GM11168 (cell line): ENCODE results near the gene INSC.
"Not testable (repeated sequence)": the region's sequence is repeated elsewhere in the genome, so short reads cannot be mapped to it uniquely, and the experiment has no call there.

ENCODE experiments used
- in situ Hi-C: fragments of 300-500 bp; cut with MboI; formaldehyde crosslinking; loops from one replicate; pipeline ENCODE4 v1.12.0; 2022; ENCODE audit warnings: low sequenced_read_pairs; ENCODE audit not compliant: unreplicated experiment

INSC gene

GRCh38 chr11:15114501-15115475 is at the start of gene INSC:
Gene INSC, plus strand, starts transcription at chr11:15114923. Its CDS starts 34,252 bp downstream, at chr11:15149175.
- in situ Hi-C loops: no loop called here

GRCh38 chr11:15069751-15070150 is 45.0 kb upstream of the INSC start:
- in situ Hi-C loops: not testable (repeated sequence)

GRCh38 chr11:15071556-15072255 is 43.0 kb upstream of the INSC start:
- in situ Hi-C loops: no loop called here

GRCh38 chr11:15072551-15073143 is 42.1 kb upstream of the INSC start:
- in situ Hi-C loops: no loop called here

GRCh38 chr11:15073361-15074205 is 41.1 kb upstream of the INSC start, which contains the start of gene CALCB:
Gene CALCB, plus strand, starts transcription at chr11:15073593. Its CDS starts 1,126 bp downstream, at chr11:15074719.
- in situ Hi-C loops: no loop called here

- in situ Hi-C loops: no loop called here
Observed at GRCh38 chr11:15074206-15075161, 40.2 kb upstream of the INSC start.

- in situ Hi-C loops: no loop called here
Observed at GRCh38 chr11:15075162-15075526, 39.6 kb upstream of the INSC start.

- in situ Hi-C loops: no loop called here
Observed at GRCh38 chr11:15091175-15091574, 23.5 kb upstream of the INSC start.

- in situ Hi-C loops: no loop called here
Observed at GRCh38 chr11:15091625-15092024, 23.1 kb upstream of the INSC start.

- in situ Hi-C loops: no loop called here
Observed at GRCh38 chr11:15093432-15093831, 21.3 kb upstream of the INSC start.

GRCh38 chr11:15095736-15096228 is 18.9 kb upstream of the INSC start:
- in situ Hi-C loops: loop anchor here (5.0 kb wide), 1 partner anchor 52 kb away; no protein-coding TSS in a partner anchor

- in situ Hi-C loops: loop anchor here (5.0 kb wide), 1 partner anchor 50 kb away; no protein-coding TSS in a partner anchor
Observed at GRCh38 chr11:15097411-15097810, 17.3 kb upstream of the INSC start.

GRCh38 chr11:15099267-15099666 is 15.5 kb upstream of the INSC start:
- in situ Hi-C loops: loop anchor here (5.0 kb wide), 1 partner anchor 48 kb away; no protein-coding TSS in a partner anchor

- in situ Hi-C loops: no loop called here
Observed at GRCh38 chr11:15101072-15101709, 13.5 kb upstream of the INSC start.

GRCh38 chr11:15104166-15104565 is 10.6 kb upstream of the INSC start:
- in situ Hi-C loops: no loop called here

- in situ Hi-C loops: no loop called here
Observed at GRCh38 chr11:15106201-15106965, 8.3 kb upstream of the INSC start.
